Stimulated activated naive CD4-positive, alpha-beta T cell treated with Interleukin-2 at 50 U/mL for 16 hours (primary cell): Measurements from ENCODE around the gene CPLX4.

Source experiments
- DNase-seq: peaks from one replicate; lab custom pipeline; 2025; lab: John Stamatoyannopoulos, UW

The CPLX4 gene

GRCh38 chr18:59318460-59319050, at the start of gene CPLX4:
TSS of gene CPLX4 (minus strand) at chr18:59318649. CDS start at chr18:59318462, 187 bp downstream.
- DNase-seq = no peak

- DNase-seq = no peak
These were observed 41.9 kb upstream of the CPLX4 start for GRCh38 chr18:59360381-59360780.

DNA sequence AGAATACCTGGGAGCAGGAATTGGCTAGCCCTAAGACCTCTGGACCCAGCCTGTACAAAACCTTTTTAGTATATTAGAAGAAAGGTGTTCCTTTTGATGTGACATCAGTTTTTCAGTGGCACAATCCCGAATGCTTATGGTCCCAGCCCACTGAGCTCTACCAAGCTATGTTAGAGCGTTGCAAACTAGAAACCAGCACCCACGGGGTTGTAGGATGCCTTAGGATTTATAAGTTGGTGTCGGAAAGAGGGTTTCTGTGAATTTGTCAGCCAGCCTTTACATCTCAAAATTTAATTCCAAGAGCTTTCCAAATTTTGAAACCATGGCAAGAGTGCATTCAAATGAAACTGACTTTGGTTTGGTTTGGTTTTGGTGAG, 41.1 kb upstream of the CPLX4 start:
- DNase-seq = no peak

DNA sequence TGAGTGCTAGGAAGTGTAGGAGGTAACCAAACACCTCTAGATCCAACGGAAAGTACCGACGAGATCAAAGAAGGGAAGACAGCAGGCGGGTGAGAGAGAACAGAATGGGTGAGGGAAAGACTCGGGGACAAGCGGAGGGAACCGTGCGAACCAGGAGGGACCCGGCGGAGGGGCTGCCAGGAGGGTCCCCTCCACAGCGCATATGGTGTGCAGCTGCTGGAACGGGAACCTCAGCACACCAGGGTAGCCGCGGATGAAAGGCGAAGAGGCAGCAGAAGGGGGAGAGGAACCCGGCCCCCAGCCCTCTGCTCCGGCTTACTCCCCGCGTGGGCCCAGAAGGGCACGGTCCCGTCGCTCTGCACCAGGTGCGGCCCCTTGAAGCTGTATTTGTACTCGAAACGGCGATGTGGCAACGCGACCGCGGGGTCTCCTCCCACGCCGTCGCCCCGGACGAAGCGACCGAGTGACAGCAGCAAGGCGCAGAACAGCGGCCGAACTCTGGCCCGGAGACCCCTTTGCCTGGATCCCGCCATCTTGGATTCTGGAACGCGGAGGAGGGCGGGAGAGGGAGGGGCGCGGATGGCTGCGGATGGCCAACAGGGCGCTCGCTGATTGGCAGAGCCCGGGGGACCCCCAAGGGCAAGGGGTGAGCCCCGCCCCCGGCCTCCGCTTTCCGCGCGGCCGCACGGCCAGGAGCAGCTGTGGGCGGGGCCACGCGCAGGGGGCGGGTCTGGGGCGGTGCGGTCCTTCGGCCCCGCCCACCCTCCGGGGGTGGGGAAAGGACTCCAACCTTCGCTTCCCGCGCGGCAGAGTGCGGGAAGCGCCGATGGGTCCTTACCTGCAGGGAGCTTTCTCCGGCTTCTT, 40.5 kb upstream of the CPLX4 start, which contains the start of gene LMAN1:
LMAN1 (minus strand) TSS at position 554 of the 864 bp plus-strand sequence; CDS start at position 533, 21 bp downstream.
- peak; percentile 92 for DNase-seq

DNA sequence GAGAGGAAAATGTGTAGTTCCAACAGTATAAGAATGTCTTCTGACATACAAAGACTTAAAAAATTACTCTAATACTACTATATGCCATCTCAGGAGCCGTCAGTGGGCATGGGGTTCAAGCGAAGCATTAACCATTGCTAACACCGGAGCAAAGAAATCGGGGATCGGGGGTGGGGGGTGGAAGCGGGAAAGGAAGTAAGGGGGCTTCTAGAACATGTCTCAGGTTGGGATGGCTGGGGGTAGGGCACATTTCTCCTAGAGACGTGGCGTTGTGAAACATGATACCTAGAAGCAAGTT, 39.9 kb upstream of the CPLX4 start:
- no peak for DNase-seq

DNA sequence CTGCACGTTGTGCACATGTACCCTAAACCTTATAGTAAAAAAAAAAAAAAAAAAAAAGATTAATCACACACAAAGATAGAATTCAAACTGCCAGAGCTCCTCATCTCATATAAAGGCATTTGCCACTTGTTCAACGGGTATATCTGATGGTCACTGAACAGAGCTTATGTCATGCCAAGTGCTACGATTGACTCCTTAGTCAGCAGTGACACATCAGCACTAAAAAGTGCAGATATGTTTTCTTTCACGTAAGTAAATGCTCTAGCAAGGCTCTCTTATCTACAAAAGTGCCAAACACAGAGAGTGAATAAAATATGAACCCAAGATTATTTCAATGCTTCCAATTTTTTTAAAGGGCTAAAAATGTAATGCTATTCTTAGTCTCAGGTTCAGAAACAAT, 39.5 kb upstream of the CPLX4 start:
- no peak for DNase-seq

- DNase-seq = no peak
These were observed 36.3 kb upstream of the CPLX4 start for GRCh38 chr18:59354731-59355130.

DNA sequence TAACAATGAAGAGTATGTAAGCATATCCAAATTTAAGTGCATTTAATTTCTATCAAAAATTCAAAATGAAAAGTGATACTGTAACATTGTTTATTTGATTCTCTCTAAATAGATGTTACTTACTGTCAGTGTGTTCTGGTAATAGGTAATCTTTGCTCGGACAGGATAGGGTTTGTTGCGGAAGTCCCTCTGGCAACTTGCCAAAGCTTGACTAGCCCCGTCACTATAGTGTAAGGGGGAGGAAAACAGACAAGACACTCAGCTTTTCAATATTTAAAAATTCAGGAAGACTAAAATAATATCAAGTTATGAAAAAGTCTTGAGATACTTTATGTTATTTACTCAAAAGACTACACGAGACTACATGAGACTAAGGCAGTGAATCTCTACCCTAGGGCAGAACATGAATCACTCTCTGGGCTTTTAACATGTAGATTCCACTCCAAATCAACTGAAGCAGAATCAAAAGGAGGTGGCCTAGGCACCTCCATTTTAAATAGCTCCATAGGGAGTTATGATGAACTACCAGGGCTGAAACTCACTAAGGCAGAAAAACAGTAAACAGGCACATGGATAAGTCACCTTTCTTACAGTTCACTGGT, 34.7 kb upstream of the CPLX4 start:
- DNase-seq = no peak

GRCh38 chr18:59352250-59352855, 33.9 kb upstream of the CPLX4 start:
- DNase-seq = no peak

GRCh38 chr18:59345556-59345955, 27.1 kb upstream of the CPLX4 start:
- no peak for DNase-seq

DNA sequence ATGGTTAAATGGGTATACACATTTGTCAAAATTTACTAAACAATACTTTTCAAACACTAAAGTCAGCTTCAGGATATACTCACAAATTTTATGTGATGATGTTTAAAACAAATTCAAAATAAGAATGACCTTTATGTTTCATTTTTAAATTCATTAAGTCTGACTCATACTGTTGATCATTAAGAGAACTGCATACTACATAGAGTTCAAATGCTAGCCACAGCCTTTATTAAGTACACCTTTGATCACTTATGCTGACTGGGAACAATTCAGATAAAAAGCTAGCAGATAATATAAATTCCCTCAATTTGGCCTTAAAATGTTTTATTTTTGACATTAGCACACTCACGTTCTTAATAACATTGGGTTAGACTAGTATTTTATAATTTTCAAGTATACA, 26.5 kb upstream of the CPLX4 start:
- DNase-seq = no peak

DNA sequence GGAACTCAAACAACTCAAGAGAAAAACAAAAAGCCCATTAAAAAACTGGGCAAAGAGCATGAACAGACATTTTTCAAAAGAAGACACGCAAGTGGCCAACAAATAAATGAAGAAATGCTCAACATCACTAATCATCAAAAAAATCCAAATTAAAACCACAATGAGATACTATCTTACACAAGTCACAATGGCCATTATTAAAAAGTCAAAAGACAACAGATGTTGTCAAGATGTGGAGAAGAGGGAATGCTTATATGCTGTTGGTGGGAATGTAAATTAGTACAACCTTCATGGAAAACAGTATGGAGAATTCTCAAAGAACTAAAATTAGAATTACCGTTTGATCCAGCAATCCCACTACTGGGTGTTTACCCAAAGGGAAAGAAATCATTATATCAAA, 25.5 kb upstream of the CPLX4 start:
- no peak for DNase-seq

GRCh38 chr18:59340817-59341216, 22.4 kb upstream of the CPLX4 start:
- no peak for DNase-seq

DNA sequence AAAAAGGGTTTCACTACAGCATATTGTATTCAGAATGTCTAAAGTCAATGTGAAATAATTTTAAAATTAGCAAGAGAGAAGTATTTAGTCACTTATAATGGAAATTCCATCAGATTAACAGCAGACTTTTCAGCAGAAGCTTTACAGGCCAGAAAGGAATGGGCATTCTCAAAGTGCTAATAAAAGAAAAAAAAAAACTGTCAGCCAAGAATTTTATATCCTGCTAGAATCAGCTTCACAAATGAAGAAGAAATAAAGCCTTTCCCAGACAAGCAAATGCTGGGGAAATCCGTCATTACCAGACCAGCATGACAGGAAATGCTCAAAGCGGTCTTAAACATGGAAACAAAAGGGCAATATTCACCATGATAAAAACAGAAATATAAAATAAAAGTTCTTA, 21.9 kb upstream of the CPLX4 start:
- no peak for DNase-seq

DNA sequence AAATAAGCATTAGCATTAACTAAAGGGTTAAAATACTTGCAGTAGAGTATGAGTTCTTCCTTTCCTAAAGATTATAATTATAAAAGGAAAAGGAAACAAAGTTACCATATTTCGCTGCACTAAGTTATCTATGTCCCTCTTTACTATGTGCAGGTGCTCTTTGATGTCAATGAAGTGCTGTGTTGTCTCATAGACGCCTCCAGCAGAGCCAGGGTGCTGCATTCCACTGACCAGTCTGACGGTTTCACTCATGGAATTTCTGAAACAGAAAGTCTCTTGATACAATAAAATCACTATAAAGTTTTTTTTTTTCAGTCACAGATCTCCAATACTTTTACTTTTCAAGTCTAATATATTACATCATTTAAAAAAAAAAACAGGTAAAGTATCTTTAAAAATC, 14.5 kb upstream of the CPLX4 start:
- no peak for DNase-seq

DNA sequence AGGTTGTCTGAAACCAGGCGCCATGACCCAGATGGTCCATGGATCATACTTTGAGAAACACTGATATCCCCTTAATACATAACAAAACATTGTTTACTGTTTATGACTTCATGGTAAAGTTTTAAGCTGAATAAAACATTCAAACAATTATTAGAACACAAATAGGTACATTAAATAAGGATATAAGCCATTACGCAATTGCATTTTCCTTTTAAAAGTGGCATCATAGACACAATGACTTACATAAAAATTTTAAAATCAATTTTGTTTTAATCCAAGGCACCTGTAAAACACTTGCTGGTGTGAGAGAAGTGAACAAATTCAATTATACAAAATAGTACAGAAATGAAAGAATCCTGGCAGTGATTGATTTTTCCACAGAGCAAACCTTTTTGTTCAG, 10.2 kb upstream of the CPLX4 start:
- no peak for DNase-seq

- no peak for DNase-seq
These were observed 7.5 kb upstream of the CPLX4 start for GRCh38 chr18:59325965-59326364.

DNA sequence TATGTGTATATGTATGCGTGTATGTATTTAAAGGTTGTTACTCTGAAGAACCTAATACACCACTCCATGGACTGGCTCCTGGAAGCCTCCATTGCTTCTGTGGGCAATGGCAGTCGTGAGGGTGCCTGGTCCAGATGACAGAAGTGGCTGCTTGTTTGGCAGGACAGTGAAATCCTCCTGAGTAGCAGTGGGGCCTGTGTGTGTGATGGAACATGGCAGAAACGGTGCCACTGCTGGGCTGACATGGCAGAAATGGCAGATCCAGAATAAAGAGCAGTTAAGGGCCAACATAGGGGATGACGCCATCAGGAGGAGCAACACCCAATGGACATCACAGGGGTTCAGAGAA, 6.1 kb upstream of the CPLX4 start:
- DNase-seq = no peak

GRCh38 chr18:59323931-59324622, 5.6 kb upstream of the CPLX4 start:
- no peak for DNase-seq

DNA sequence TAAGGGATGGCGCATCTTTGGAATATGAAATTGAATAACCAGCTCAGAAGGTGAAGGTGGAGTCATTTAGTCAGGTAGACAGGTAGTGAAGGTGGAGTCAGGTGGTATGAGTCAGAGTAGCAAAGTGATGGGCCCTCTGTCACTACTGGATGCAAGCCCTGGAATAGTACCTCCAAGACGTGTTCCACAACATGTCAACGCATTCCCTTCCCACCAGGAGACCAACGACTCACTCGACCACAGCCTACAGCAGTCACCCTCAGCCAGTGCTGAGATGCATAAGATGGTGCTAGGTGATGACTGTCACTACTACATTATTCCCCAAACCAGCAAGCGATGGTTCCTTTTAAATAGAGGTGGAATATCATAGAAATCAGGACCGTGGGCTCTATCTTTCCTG, 6.8 kb downstream of the CPLX4 start:
- no peak for DNase-seq

DNA sequence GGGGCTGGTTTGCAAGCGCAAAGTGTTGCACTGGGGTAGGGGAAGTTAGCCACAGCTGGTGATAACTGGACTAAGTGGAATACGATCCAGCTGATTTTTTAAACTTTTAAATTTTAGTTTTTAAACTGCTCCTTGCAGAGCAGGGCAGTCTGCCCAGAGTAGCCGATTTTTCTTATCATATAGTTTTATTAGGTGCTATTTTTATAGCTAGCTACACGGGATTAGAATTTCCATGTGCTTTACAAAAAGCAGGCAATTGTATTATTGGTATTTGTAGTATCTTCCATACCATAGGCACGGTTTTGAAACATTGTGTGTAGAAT, 9.6 kb downstream of the CPLX4 start:
- no peak for DNase-seq

- DNase-seq = peak; percentile 49
These were observed 10.1 kb downstream of the CPLX4 start for GRCh38 chr18:59308248-59308937.
